Measurements from ENCODE around the gene PDGFRB. TPM values are rescaled to one million over a fixed set of nuclear protein-coding genes. Genes with fewer than 3 reads are reported as not detected.

The PDGFRB gene
- total RNA-seq, 1 experiment from 2014 or later = 0.66 TPM

- Histone ChIP-seq H3K4me1 (ENCODE audit: insufficient read depth, low read length) (no peaks in the 10 kb centered on the region), H3K27ac (ENCODE audit: low read length) (no peak overlapping the region), H3K4me3 (ENCODE audit: low read length) (no peak overlapping the region), H3K9me2 (replicated peaks; ENCODE audit: low read length) (no peaks in the 10 kb centered on the region), H2AFZ (ENCODE audit: low read length) (no peak overlapping the region), H3K36me3 (ENCODE audit: low read depth, low read length) (no peaks in the 10 kb centered on the region), H4K20me1 (ENCODE audit: low read length) (no peaks in the 10 kb centered on the region), H3K79me2 (ENCODE audit: low read length) (no peaks in the 10 kb centered on the region), H3K9me3 (ENCODE audit: low read length) (no peaks in the 10 kb centered on the region), H3K4me2 (ENCODE audit: low read length) (no peak overlapping the region), H3F3A (ENCODE audit: low read length, unreplicated experiment) (no peaks in the 10 kb centered on the region), H3K9ac (ENCODE audit: low read length) (no peak overlapping the region), H3K27me3 (ENCODE audit: low read length) (peaks cover 35% of the 10 kb centered on the region)
- CTCF ChIA-PET = no interaction called here
- no peak for DNase-seq
- TF ChIP-seq EZH2 (IDR thresholded peaks at IDR 0.05; ENCODE audit: low read length, unreplicated experiment) (no peak), CTCF (conservative IDR thresholded peaks at IDR 0.05; ENCODE audit: low read depth, low read length) (no peak), EZH2phosphoT487 (IDR thresholded peaks at IDR 0.05; ENCODE audit: borderline replicate concordance, low read length) (no peak)
- POLR2A ChIA-PET (ENCODE audit: unreplicated experiment) = no interaction called here
- no peak for ATAC-seq
- BruUV-seq (replicated peaks) = no TSS peak
- intact Hi-C loops (cut with micrococcal nuclease) = no loop called here
These were observed 36.8 kb upstream of the PDGFRB start for GRCh38 chr5:150192462-150192861.

- Histone ChIP-seq H3K79me2 (ENCODE audit: low read length) (no peaks in the 10 kb centered on the region), H3K9me3 (ENCODE audit: low read length) (no peaks in the 10 kb centered on the region), H3K27me3 (ENCODE audit: low read length) (peaks cover 35% of the 10 kb centered on the region), H3F3A (ENCODE audit: low read length, unreplicated experiment) (no peaks in the 10 kb centered on the region), H3K27ac (ENCODE audit: low read length) (no peak overlapping the region), H3K9ac (ENCODE audit: low read length) (no peak overlapping the region), H2AFZ (ENCODE audit: low read length) (no peak overlapping the region), H3K4me3 (ENCODE audit: low read length) (no peak overlapping the region), H4K20me1 (ENCODE audit: low read length) (no peaks in the 10 kb centered on the region), H3K36me3 (ENCODE audit: low read depth, low read length) (no peaks in the 10 kb centered on the region), H3K4me2 (ENCODE audit: low read length) (no peak overlapping the region), H3K9me2 (replicated peaks; ENCODE audit: low read length) (no peaks in the 10 kb centered on the region), H3K4me1 (ENCODE audit: insufficient read depth, low read length) (no peaks in the 10 kb centered on the region)
- ChIA-PET CTCF (no interaction called here), POLR2A (ENCODE audit: unreplicated experiment) (no interaction called here)
- TF ChIP-seq CTCF (conservative IDR thresholded peaks at IDR 0.05; ENCODE audit: low read depth, low read length) (no peak), EZH2phosphoT487 (IDR thresholded peaks at IDR 0.05; ENCODE audit: borderline replicate concordance, low read length) (no peak), EZH2 (IDR thresholded peaks at IDR 0.05; ENCODE audit: low read length, unreplicated experiment) (no peak)
- ATAC-seq (no peak), DNase-seq (no peak)
- no TSS peak for BruUV-seq (replicated peaks)
- intact Hi-C loops (cut with micrococcal nuclease) = no loop called here
These were observed 35.3 kb upstream of the PDGFRB start for GRCh38 chr5:150190987-150191386.

- H3K79me2 ChIP-seq (ENCODE audit: low read length) = no peaks in the 10 kb centered on the region
- POLR2A ChIA-PET (ENCODE audit: unreplicated experiment) = no interaction called here
These were observed 34.9 kb upstream of the PDGFRB start for GRCh38 chr5:150190503-150190979.

More at GRCh38 chr5:150190503-150190979, 34.9 kb upstream of the PDGFRB start:
- CTCF ChIA-PET = no interaction called here
- Histone ChIP-seq H3K27me3 (ENCODE audit: low read length) (peaks cover 35% of the 10 kb centered on the region), H3K27ac (ENCODE audit: low read length) (no peak overlapping the region), H3K4me2 (ENCODE audit: low read length) (no peak overlapping the region), H2AFZ (ENCODE audit: low read length) (no peak overlapping the region), H3K9ac (ENCODE audit: low read length) (no peak overlapping the region), H3K9me2 (replicated peaks; ENCODE audit: low read length) (no peaks in the 10 kb centered on the region), H3K9me3 (ENCODE audit: low read length) (no peaks in the 10 kb centered on the region), H3F3A (ENCODE audit: low read length, unreplicated experiment) (no peaks in the 10 kb centered on the region), H3K4me1 (ENCODE audit: insufficient read depth, low read length) (no peaks in the 10 kb centered on the region), H3K36me3 (ENCODE audit: low read depth, low read length) (no peaks in the 10 kb centered on the region), H3K4me3 (ENCODE audit: low read length) (no peak overlapping the region), H4K20me1 (ENCODE audit: low read length) (no peaks in the 10 kb centered on the region)
- DNase-seq (no peak), ATAC-seq (no peak)
- intact Hi-C loops (cut with micrococcal nuclease) = no loop called here
- BruUV-seq (replicated peaks) = no TSS peak
- TF ChIP-seq CTCF (conservative IDR thresholded peaks at IDR 0.05; ENCODE audit: low read depth, low read length) (no peak), EZH2 (IDR thresholded peaks at IDR 0.05; ENCODE audit: low read length, unreplicated experiment) (no peak), EZH2phosphoT487 (IDR thresholded peaks at IDR 0.05; ENCODE audit: borderline replicate concordance, low read length) (no peak)
